Caco-2 (cell line): Measurements from ENCODE around the gene NFAM1. TPM values are rescaled to one million over a fixed set of nuclear protein-coding genes. Genes with fewer than 3 reads are reported as not detected.

Experiments used
- BruUV-seq: library from RNA; stranded (reverse); fragments of 400-500 nt; replicated peaks from 2 replicates; lab custom pipeline; 2021; lab: Mats Ljungman, UMichigan
- CTCF ChIA-PET: fragments of 300-600 bp; sonication (Branson Sonifier 250); formaldehyde crosslinking; loops from one replicate; lab custom pipeline; 2022; ENCODE audit warnings: antibody characterized with exemption; lab: Charles Lee
- POLR2A ChIA-PET: fragments of 300-600 bp; sonication (Branson Sonifier 250); formaldehyde crosslinking; loops from one replicate; lab custom pipeline; 2022; ENCODE audit warnings: antibody characterized with exemption; lab: Charles Lee
- DNase-seq, 2 experiments: peaks; one replicate each; pipeline versions ENCODE4 v3.0.0 to v3.0.0-alpha.2; 2020 to 2022
- H3K27me3 ChIP-seq: replicated peaks from 2 replicates; pipeline ENCODE4 v1.6.0; 2011; ENCODE audit warnings: low read length; ENCODE audit not compliant: control insufficient read depth, insufficient read depth
- H3K36me3 ChIP-seq: 2 replicates; pipeline ENCODE4 v1.5.1; 2011; ENCODE audit warnings: low read length; ENCODE audit not compliant: control insufficient read depth, insufficient read depth
- H3K4me1 ChIP-seq: fragments of 250-450 bp; sonication (Bioruptor Pico); 2 replicates; pipeline ENCODE4 v1.5.1; 2020; ENCODE audit warnings: mild to moderate bottlenecking
- H3K4me3 ChIP-seq: 2 replicates; pipeline ENCODE4 v1.5.1; 2011; ENCODE audit warnings: low read depth, mild to moderate bottlenecking, control low read depth, low read length
- H3K9me3 ChIP-seq: fragments of 250-450 bp; sonication (Bioruptor Pico); 2 replicates; pipeline ENCODE4 v1.5.1; 2020; ENCODE audit warnings: mild to moderate bottlenecking, moderate library complexity
- H3K27ac Mint-ChIP-seq: one replicate; pipeline ENCODE4 v1.8.0; 2022; ENCODE audit warnings: mixed read lengths; ENCODE audit not compliant: unreplicated experiment
- H3K27me3 Mint-ChIP-seq: one replicate; pipeline ENCODE4 v1.8.0; 2022; ENCODE audit warnings: mixed read lengths; ENCODE audit not compliant: insufficient read depth, unreplicated experiment
- H3K36me3 Mint-ChIP-seq: one replicate; pipeline ENCODE4 v1.8.0; 2022; ENCODE audit warnings: mild to moderate bottlenecking, mixed read lengths; ENCODE audit not compliant: insufficient read depth, unreplicated experiment
- H3K4me1 Mint-ChIP-seq: one replicate; pipeline ENCODE4 v1.8.0; 2022; ENCODE audit warnings: low read depth, mixed read lengths; ENCODE audit not compliant: unreplicated experiment
- H3K4me3 Mint-ChIP-seq: one replicate; pipeline ENCODE4 v1.8.0; 2022; ENCODE audit warnings: mild to moderate bottlenecking, moderate library complexity, mixed read lengths; ENCODE audit not compliant: unreplicated experiment
- H3K9me3 Mint-ChIP-seq: one replicate; pipeline ENCODE4 v1.8.0; 2022; ENCODE audit warnings: mixed read lengths; ENCODE audit not compliant: unreplicated experiment
- intact Hi-C: fragments of 100-400 bp; cut with micrococcal nuclease; formaldehyde crosslinking; loops from one replicate; pipeline ENCODE4 v1.10.0; 2022; ENCODE audit not compliant: unreplicated experiment
- total RNA-seq: library from RNA; stranded (reverse); gene quantifications from 2 replicates; pipeline ENCODE4 v1.2.3, GENCODE V29; 2022
- TF ChIP-seq, protein P1 (sequence below), 2 experiments: fragments of 200-600 bp in 1 of 2; IDR thresholded peaks; 1 replicate in 1 of 2; 2 replicates in 1 of 2; pipeline versions ENCODE4 v1.5.1 to v1.8.0; 2011 to 2022; ENCODE audit warnings: antibody characterized with exemption in 1 of 2, control low read depth in 1 of 2, inconsistent platforms in 1 of 2, low read depth in 1 of 2, low read length in 1 of 2, mild to moderate bottlenecking in 1 of 2, moderate library complexity in 1 of 2; ENCODE audit not compliant: insufficient read depth in 1 of 2, severe bottlenecking in 1 of 2, unreplicated experiment in 1 of 2

NFAM1 gene
- total RNA-seq, 1 experiment from 2014 or later: not detected

- Histone ChIP-seq H3K4me3 (no peak overlapping the region), H3K36me3 (no peaks in the 10 kb centered on the region), H3K9me3 (no peaks in the 10 kb centered on the region), H3K27me3 (no peaks in the 10 kb centered on the region; the same call in 1 of the 2 replicates), H3K4me1 (no peaks in the 10 kb centered on the region)
- ChIA-PET CTCF (interaction anchor here (0.6 kb wide), 3 partner anchors 45 to 656 kb away, joined by 3 to 4 read pairs (median 4); no protein-coding TSS in a partner anchor), POLR2A (no interaction called here)
- Mint-ChIP-seq H3K9me3 (no peaks in the 10 kb centered on the region), H3K4me1 (no peaks in the 10 kb centered on the region), H3K27ac (no peak overlapping the region), H3K27me3 (peaks cover 3% of the 10 kb centered on the region), H3K36me3 (no peaks in the 10 kb centered on the region), H3K4me3 (no peak overlapping the region)
- BruUV-seq: no TSS peak
- TF ChIP-seq, protein P1, sequence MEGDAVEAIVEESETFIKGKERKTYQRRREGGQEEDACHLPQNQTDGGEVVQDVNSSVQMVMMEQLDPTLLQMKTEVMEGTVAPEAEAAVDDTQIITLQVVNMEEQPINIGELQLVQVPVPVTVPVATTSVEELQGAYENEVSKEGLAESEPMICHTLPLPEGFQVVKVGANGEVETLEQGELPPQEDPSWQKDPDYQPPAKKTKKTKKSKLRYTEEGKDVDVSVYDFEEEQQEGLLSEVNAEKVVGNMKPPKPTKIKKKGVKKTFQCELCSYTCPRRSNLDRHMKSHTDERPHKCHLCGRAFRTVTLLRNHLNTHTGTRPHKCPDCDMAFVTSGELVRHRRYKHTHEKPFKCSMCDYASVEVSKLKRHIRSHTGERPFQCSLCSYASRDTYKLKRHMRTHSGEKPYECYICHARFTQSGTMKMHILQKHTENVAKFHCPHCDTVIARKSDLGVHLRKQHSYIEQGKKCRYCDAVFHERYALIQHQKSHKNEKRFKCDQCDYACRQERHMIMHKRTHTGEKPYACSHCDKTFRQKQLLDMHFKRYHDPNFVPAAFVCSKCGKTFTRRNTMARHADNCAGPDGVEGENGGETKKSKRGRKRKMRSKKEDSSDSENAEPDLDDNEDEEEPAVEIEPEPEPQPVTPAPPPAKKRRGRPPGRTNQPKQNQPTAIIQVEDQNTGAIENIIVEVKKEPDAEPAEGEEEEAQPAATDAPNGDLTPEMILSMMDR (IDR thresholded peaks at IDR 0.05; ENCODE audit: insufficient read depth in 1 of 2, low read depth in 1 of 2, low read length in 1 of 2, severe bottlenecking in 1 of 2, unreplicated experiment in 1 of 2): no peak
- DNase-seq: no peak
- intact Hi-C loops: no loop called here
Observed at GRCh38 chr22:42399315-42400271, 32.6 kb downstream of the NFAM1 start.

DNA sequence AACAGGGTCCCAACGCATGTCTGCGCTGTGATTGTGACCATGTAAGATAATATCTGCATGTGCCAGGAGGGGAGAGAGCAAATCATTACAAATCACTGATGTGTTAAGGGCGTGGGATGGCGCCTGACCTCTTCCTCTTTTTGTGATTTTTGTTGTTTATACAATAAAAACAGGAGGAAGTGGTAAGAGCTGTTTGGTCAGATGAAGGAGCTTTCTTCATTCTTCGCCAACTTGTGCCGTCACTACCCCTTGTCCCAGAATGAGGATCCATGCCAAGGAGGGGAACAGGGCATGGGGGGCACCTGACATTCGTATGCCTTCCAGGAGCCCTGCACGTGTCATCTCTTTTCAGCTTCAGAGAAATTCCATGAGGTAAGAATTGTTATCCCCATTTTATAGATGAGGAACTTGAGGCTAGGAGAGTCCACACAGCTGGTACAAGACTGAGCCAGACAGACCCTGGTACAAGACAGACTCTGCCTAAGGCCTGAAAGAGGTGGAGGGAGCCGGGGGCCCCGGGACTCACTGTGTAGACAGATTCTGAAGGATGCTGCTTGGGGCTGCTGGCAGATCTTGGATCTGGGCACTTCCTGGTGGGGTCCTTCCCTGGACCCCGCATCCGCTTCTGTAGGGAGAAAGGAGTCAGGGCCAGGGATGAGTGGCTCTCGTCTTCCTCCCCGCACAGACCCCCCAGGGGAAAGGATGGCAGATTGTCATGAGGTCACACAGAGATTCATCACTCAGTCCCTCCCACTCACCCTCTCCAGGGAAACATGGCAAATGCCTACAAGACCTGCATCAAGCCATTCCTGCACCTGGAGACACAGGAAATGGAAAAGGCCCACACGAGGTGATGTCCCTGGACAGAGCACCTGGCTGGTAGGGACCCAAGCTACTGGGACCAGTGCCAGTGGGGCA is 34.6 kb downstream of the NFAM1 start:
- CTCF ChIA-PET: no interaction called here

More for the DNA sequence above, 34.6 kb downstream of the NFAM1 start:
- POLR2A ChIA-PET: interaction anchor here (0.6 kb wide), 1 partner anchor 18 kb away, joined by 3 read pairs; no protein-coding TSS in a partner anchor
- H3K36me3 Mint-ChIP-seq: no peaks in the 10 kb centered on the region
- intact Hi-C loops: no loop called here
- TF ChIP-seq, protein P1 (IDR thresholded peaks at IDR 0.05; ENCODE audit: insufficient read depth in 1 of 2, low read depth in 1 of 2, low read length in 1 of 2, severe bottlenecking in 1 of 2, unreplicated experiment in 1 of 2): no peak
- H3K4me1 Mint-ChIP-seq: no peaks in the 10 kb centered on the region
- Histone ChIP-seq H3K4me1 (no peaks in the 10 kb centered on the region), H3K4me3 (no peak overlapping the region), H3K36me3 (no peaks in the 10 kb centered on the region), H3K9me3 (no peaks in the 10 kb centered on the region), H3K27me3 (no peaks in the 10 kb centered on the region)
- DNase-seq: no peak
- no peaks in the 10 kb centered on the region for H3K9me3 Mint-ChIP-seq
- no peak overlapping the region for H3K27ac Mint-ChIP-seq
- no TSS peak for BruUV-seq
- peaks cover 3% of the 10 kb centered on the region for H3K27me3 Mint-ChIP-seq
- no peak overlapping the region for H3K4me3 Mint-ChIP-seq
